Stimulated activated CD8-positive, alpha-beta memory T cell treated with anti-CD3 and anti-CD28 coated beads, Interleukin-7, amount 100 ng/mL, for 1 hour (primary cell): Measurements from ENCODE around the gene UTRN.
A peak's percentile ranks its signal among the peaks of the same experiment; 100 is the strongest.

Source experiments
- DNase-seq, 2 donors: peaks; one replicate each; pipeline ENCODE4 v3.0.0-alpha.2; 2020; ENCODE audit warnings: low read depth in 2 of 2

The UTRN gene

DNA sequence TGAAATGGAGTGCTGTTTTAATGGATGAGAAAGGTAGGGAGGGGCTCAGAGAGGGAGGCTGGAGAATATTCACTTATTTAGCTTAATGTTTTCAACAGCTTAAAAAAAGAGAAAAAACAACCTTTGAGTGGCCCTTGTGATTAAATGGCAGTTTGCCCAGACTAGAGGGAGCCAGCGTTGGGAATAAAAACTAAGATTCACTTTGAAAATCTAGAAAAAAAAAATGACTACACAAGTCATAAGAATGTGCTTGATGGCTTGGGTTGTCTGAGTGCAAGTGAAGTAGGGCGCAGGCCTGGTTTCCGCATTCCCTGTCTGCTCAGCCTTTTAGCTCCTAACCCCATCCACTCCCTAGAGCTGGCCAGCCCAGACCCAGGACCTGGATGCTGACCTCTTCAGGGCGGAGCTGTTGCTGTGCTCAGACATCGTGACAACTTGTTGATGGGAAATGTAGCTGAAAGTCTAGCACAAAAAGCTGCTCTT lies 28.9 kb downstream of the UTRN start:
- DNase-seq = no peak

DNA sequence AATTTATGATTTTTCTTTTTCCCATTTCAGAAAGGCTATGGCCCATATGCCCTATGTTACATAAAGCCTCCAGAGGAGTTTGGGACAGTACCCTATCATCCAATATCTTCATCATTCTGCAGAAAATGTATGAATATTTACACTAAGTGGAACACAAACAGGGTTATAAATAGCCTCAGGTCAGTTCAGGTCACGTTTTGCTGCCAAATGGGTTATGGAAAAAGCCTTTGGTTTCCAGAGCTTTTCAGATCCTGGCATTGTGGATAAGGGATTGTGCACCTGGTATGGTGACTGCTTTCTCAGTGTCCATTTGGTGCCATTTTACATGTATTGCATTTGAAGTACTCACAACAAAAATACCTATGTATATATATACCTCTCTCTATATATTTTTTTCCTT lies 29.4 kb downstream of the UTRN start:
- no peak for DNase-seq

DNA sequence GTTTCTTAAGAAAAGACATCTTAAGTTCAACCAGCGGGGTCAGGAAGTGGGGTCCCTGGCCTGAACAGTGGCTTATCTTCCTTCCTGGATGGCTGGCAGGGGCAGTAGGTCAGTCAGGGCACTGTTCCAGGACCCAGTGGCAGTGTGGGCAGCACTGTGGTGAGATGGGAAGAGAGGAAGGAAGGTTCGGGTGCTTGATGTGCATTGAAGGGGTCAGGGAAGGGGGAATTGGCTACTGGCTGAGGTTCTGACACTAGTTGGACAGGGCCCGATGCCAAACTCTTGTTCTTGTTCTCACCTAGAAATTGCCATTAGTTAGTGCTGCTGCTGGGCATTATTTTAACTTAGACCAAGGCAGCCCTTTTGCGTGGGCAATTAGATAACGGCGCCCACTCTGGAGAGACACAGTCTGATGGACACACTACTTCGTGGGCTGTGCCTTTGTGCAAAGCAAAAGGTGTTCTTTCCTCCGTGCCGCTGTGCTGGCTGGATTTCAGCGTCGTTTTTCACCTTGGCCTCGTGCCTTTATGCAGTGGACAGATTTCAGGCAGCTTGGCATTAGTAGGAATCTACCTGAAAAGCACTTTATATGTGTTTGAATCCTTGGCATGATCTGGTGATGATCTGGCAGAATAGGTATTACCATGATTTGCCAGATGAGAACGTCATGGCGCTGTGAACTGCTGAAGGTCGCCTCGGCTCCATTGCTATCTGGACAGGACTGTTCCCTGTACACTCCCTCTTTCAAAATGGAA lies 30.3 kb downstream of the UTRN start:
- no peak for DNase-seq

DNA sequence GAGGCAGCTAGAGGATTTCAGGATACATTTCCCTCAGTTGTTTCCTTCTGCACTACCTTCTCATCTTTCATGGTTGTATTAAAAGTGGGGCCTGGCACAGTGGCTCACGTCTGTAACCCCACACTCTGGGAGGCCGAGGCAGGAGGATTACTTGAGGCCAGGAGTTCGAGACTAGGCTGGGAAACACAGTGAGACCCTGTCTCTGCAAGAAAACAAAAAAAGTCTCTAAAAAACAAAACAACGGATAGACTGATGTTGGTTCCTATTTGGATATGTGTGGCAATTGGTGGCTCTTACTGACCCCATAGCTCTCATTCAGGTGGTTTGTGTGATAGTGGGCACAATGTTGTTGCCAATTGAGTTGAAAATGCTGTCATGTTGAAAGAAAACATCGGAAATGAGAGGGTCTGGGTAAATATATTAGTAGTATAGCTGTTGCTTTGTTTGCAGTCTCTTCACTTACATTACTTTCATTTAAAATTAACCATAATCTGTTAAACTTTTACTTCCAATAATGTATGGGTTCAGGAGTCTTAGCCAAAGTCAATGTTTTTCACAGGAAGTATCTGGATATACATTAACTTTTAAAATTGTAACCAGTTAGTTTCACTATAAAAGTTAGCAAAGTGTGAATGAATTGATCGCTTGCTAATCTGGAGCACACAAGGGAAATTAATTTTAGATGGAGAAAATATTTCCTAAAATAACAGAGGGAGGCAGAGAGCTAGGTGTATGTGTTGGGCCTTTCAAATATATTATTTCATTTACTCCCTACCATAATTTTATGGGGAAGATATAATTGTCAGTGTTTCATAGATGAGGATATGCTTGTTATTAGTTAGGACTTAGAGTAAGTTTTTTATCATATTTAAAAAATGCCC lies 31.1 kb downstream of the UTRN start:
- DNase-seq = no peak

DNA sequence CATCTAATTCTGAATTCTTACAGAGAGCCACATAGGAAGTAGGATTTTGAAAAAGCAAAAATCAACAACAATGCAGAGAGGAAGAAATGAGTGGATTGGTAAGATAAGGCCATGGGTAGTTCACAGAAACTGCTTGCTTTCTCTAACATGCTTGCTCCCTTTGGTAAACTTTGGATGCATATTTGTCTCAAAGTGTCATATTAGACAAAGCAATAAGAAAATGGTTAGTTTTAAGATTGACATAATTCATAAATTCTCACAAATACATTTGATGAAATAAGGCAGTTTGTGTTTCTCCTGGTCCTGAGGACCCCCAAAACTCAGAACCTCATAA lies 31.7 kb downstream of the UTRN start:
- no peak for DNase-seq

DNA sequence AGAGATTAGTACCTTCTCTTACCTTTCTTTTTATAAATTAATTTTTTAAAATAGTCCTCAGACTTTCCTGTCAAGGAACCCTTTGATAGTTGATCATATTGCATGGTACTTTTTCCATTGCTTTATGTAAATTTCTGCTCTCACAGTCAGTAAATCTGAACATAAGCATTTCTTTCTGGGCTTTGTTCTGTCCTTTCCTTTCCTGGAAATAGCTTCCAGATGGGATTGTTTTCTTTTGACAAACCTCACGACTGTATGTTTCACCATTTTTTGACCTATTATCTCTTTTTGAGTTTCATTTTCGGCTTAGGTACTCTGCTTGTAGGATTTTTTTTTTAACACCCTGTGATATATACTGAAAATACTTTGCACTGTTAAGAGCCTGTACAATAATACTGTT lies 32.6 kb downstream of the UTRN start:
- DNase-seq = no peak

DNA sequence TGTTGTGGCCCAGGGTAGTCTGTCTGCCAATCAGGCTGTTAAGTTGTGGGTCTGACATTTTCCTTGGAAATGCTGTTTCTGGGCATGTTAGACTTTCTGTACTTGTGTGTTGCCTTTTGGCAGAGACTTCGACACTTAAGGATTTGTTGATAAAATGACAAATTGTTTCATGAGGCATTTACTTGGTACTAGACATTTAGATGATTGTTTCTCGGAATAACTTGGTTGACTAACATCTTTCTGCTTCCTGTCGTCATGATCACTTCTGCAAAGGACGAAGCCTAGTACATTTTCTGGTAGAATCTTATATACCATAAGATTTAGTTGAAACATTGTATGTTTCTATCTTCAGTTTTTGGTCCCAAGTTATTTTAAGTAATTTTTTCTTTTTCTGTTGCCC lies 34.1 kb downstream of the UTRN start:
- no peak for DNase-seq

DNA sequence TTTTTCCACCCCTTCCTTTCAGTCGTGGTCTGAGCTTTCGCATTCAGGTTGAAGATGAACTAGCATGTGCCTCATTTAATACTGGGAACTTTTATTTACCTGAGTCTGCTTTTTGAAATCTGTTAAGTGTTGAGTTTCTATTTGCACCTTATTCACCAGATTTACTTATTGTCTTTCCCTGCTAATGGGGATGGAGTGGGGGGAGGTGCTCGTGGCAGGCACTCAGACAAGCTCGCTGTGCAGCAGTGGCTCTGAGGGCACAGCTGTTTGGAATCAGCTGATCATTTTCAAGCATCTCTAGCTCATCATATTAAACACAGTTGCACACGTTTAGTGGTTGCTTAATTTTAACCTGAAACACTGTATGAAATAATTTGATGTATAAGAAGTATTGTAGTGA lies 35.6 kb downstream of the UTRN start:
- DNase-seq = no peak

DNA sequence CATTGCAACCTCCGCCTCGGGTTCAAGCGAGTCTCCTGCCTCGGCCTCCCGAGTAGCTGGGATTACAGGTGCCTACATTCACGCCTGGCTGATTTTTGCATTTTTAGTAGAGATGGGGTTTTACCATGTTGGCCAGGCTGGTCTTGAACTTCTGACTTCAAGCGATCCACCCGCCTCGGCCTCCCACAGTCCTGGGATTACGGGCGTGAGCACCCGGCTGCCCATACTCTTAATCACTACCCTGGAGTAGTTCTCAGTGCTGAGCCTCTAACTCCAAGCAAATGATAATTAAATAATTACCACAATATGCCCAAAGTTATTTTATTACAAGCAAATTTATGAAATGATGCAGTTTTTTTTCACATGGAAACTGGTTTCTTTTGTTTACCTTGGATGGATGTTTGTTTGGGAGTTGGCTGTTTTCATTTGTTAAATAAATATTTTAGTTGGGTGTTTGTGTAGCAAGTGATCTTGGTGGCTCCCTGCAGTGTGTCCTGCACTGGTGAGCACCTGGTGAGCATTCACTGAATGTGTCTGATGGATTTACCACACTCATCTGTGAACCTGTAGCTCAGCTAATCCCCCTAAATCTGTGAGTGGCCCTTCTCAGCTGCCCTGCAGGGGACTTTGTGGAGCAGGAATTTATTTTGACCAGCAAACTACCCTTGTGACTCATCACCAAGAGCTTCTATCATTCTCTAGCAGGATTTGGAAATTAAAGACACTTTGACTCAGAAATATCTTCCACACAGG lies 36.9 kb downstream of the UTRN start:
- DNase-seq = no peak

DNA sequence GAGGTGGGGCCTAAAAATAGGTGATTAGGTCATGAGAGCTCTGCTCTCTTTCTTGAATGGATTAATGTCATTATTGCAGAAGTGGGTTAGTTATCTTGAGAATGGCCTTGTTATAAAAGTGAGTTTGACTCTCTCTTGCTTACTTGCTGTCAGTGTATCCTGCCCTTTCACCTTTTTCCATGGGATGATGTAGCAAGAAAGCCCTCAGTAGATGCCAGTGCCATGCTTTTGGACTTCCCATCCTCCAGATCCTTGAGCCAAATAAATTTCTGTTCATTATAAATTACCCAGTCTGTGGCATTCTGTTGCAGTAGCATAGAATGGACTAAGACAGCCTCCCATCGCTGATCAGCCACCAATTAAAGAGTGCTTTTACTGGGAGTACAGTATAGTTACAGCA lies 40.1 kb downstream of the UTRN start:
- DNase-seq = no peak

DNA sequence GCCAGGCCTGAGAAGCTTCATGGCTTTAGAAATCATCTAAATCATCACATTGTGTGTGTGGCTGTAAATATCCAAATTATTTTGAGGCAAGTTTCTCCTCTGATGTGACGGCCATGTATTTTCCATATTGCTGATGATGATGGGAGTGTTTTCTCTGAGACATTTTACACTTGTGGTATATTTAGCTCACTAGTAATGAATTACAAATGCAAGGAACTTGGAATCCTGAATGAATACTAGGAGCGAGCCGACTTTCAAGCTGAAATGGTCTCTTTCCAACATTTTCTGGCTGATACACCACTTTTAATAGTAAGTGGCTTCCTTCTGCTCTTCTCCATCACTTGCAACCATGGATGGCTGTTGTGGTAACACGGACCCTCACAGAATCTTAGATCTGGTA lies 41.3 kb downstream of the UTRN start:
- no peak for DNase-seq

DNA sequence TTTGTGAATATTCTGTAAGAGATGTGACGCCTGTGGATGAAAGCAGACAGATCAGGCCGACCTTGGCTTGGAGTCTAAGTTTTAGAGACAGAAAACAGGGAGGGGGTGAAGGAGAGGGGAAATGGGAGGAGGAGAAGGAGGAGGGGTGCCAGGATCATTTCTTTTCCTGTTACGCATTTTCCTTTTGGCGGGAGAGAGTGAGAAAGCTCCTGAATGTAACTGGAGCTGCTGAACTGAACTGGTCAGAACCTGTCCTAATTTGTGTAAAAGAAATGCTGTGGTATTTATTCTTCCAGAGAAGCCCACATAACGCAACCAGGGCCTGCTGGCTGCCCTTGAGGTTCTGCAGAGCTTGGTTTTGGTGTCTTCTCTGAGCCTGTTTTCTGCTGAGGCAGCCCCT lies 41.9 kb downstream of the UTRN start:
- DNase-seq = no peak

DNA sequence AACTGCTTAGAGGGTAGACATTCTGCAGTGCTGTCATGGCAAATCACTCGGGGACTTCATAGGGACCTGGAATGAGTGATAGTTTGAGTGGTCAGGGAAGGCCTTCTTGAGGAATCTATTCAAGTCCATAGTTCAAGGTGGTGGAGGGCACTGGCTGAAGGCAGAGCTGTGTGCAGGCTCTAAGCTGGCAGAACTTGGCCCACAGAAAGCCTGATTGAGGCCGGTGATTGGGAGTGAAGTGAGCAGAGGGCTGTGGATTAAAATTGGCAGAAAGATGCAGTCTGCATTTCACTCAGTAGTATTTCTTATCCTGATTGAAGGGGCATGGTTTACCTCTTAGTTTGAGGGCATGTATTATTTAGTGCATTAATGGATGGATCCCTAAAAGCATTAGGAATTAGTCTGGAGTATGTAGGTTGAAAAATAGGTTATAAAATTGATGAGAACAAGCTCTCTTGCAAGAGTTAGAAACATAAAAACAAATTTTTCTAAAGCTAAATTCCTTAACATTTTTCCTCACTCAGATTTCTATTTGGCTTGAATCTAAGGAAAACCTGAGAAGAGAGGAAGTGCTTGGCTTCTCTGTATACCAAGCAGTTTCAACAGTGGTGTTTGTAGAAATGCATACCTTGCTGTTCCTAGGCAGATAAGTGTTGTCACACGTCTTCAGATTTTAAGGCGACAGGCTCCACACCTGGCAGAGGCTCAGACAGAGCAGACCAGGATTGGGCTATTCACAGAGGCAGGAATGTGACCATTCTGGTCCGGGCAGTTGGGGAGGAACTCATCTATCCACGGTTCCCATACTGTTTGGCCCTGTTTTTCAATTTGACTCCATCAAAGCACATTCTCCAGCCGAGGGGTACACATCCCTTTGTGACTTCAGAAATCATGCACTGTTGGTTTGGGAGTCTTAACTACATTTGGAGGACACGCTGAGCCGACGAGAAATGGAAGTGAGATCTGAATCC lies 45.2 kb downstream of the UTRN start:
- no peak for DNase-seq

DNA sequence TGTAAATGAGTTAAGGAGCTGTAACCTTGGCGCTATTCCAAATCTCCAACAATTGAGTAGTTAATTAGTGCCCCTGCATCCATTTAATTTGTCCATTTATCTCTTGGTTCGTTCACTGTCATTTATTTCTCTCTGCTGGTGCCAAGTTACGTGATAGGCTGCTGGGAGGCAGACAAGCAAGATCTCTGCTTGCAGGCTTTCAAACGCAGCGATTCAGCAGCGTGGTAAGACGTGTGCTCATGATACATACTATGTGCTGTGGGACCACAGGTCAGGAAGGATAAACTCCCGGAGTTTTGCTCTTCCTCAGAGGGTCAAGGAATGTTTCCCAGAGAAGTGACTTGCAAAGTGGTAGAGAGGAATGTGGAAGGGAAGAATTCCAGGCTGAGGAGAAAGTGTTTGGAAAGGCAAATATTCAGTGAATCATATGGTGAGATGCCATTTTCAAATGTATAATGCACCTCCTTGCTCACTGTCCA lies 46.4 kb downstream of the UTRN start:
- DNase-seq = no peak

DNA sequence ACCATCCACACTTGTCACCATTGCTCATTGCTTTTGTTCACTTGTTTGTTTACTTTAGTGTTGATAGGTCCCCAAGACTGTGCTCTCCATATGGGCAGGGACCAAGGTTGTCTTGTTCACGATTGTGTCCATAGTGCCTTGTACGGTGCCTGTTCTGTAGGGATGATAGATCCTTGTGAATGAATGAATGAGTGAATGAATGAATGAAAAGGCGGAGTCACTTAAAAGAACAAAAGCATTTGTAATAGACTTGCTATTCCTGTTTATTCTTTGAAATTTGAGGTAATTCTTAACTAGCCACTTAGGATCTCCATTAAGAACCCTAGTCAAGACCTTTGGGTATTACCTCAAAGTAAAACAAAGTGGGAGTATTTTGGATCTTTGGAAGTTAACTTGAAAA lies 47.0 kb downstream of the UTRN start:
- no peak for DNase-seq

DNA sequence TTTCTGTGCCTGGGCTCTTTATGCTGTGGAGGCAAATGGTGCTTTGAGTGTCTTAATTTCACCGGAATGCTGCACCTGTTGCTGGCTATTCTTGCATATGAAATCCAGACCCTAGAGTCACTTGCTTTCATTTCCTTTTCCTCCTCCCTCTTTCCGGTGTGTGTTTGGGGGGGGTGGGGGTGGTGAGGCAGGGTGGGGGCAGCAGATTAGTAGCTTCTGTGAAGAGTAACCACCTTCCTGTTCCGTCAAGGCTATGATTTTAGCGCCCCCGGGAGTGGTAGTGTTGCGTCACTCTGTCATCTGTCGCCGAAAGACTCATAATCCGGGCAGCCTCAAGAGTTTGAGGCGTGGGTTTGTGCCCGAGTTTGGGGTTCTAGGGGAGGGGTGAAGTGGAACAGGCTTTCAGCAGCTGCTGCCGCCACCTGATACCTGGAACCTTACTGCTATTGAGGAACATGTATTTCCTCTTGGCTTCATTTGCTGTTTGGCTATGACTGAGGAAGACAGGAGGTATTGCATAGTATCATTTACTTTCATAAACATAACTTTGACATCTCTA lies 49.1 kb downstream of the UTRN start:
- peak; percentile 34 to 52 for DNase-seq
